ENCODE results near the gene HOOK1. TPM values are rescaled to one million over a fixed set of nuclear protein-coding genes. Genes with fewer than 3 reads are reported as not detected.

HOOK1 gene
- total and polyA plus RNA-seq, 2 of the 13 experiments (the other 11 are each of a cell fraction or from before 2014, with no cell fraction given), result 11.3 to 24.2 TPM

GRCh38 chr1:59814901-59815825 is at the start of gene HOOK1 (continued):
- no peak for TF ChIP-seq RERE (CRISPR knock-in tag; IDR thresholded peaks at IDR 0.05; ENCODE audit: low read depth)
- no peak for TF ChIP-seq GPBP1L1 (CRISPR knock-in tag; IDR thresholded peaks at IDR 0.05)
- no peak for TF ChIP-seq CTCF (CRISPR knock-in tag; IDR thresholded peaks at IDR 0.05)
- no peak for TF ChIP-seq U2AF1 (optimal IDR thresholded peaks at IDR 0.05; ENCODE audit: low read depth, low read length)
- no peak; the same call in 1 of the 2 replicates for TF ChIP-seq ZSCAN21 (CRISPR knock-in tag; IDR thresholded peaks at IDR 0.05; ENCODE audit: borderline replicate concordance)
- TF ChIP-seq REXO4 (CRISPR knock-in tag; IDR thresholded peaks at IDR 0.05; ENCODE audit: borderline replicate concordance), result no peak
- TF ChIP-seq ZNF44 (CRISPR knock-in tag; IDR thresholded peaks at IDR 0.05), result 0 out of 2 replicates have a peak, but pooled peaks have one; percentile 48
- 0 out of 2 replicates have a peak, but pooled peaks have one; percentile 46 for TF ChIP-seq ZNF619 (CRISPR knock-in tag; IDR thresholded peaks at IDR 0.05)
- no peak for TF ChIP-seq SP1 (IDR thresholded peaks at IDR 0.05)
- TF ChIP-seq SP1 (CRISPR knock-in tag; IDR thresholded peaks at IDR 0.05), result no peak
- TF ChIP-seq NFYB (CRISPR knock-in tag; IDR thresholded peaks at IDR 0.05), result no peak
- no peak for TF ChIP-seq MTERF4 (CRISPR knock-in tag; IDR thresholded peaks at IDR 0.05)
- no peak for TF ChIP-seq PREB (CRISPR knock-in tag; IDR thresholded peaks at IDR 0.05)
- no peak for TF ChIP-seq CEBPB (IDR thresholded peaks at IDR 0.05; ENCODE audit: borderline replicate concordance, low read depth, low read length)
- TF ChIP-seq AKAP8 (CRISPR knock-in tag; IDR thresholded peaks at IDR 0.05), result no peak
- no peak for TF ChIP-seq ZNF883 (CRISPR knock-in tag; IDR thresholded peaks at IDR 0.05; ENCODE audit: not compliant biosample characterization)
- TF ChIP-seq NKX3-1 (CRISPR knock-in tag; IDR thresholded peaks at IDR 0.05), result no peak
- no peak; the same call in 1 of the 2 replicates for TF ChIP-seq ETV6 (CRISPR knock-in tag; conservative IDR thresholded peaks at IDR 0.05)

Data from HepG2 (cell line).